Spleen (tissue), 7 donors: ENCODE data around the gene CD207.

ENCODE experiments used
- CTCF ChIP-seq, 11 experiments: fragments of 200-600 bp in 7 of 11; fragments of 450-650 bp in 4 of 11; sonication (generic) in 4 of 11; IDR thresholded peaks in 8 of 11; conservative IDR thresholded peaks in 3 of 11; 1 replicate in 7 of 11; 2 replicates in 4 of 11; pipeline versions ENCODE4 v1.4.0 to v1.8.0; 2016 to 2021; ENCODE audit warnings: antibody characterized with exemption in 11 of 11, inconsistent platforms in 4 of 11, mild to moderate bottlenecking in 1 of 11
- POLR2AphosphoS5 ChIP-seq, 3 donors: sonication (generic); formaldehyde crosslinking; IDR thresholded peaks; one replicate each; pipeline ENCODE4 v1.5.1; 2017; ENCODE audit warnings: antibody characterized with exemption in 3 of 3
- donor health status: DM: no; HTN: no; CAD: no; lungs with moderate emphysema.
- donor health status: DM: no; HTN: no; CAD: no.
- donor health status: DM: no; HTN: no; CAD: no.

- TF ChIP-seq POLR2AphosphoS5 (IDR thresholded peaks at IDR 0.05) (no peak), CTCF (IDR thresholded peaks at IDR 0.05 in 8 of 11, conservative IDR thresholded peaks at IDR 0.05 in 3 of 11) (no peak)
Measured at GRCh38 chr2:70852824-70853223, 17.2 kb upstream of the CD207 start.
